Esophagus muscularis mucosa (tissue), 4 donors: Measurements from ENCODE around the gene AATK. TPM values are rescaled to one million over a fixed set of nuclear protein-coding genes. Genes with fewer than 3 reads are reported as not detected.

ENCODE experiments used
- DNase-seq: peaks from one replicate; pipeline ENCODE4 v3.0.0-alpha.2; 2017; ENCODE audit errors: extremely low spot score
- H3K27ac ChIP-seq, 4 donors: fragments of 200-600 bp; sonication (generic); replicated peaks in 1 of 4; 1 replicate in 3 of 4; 2 replicates in 1 of 4; pipeline ENCODE4 v1.5.1; 2016 to 2019; ENCODE audit warnings: mild to moderate bottlenecking in 1 of 4
- H3K27me3 ChIP-seq, 4 donors: fragments of 200-600 bp; sonication (generic); one replicate each; pipeline versions ENCODE4 v1.5.1 to v1.6.0; 2016 to 2019
- H3K36me3 ChIP-seq, 4 donors: fragments of 200-600 bp; sonication (generic); one replicate each; pipeline ENCODE4 v1.5.1; 2016 to 2019
- H3K4me1 ChIP-seq, 4 donors: fragments of 200-600 bp; sonication (generic); one replicate each; pipeline ENCODE4 v1.5.1; 2016 to 2019
- H3K4me3 ChIP-seq, 4 donors: fragments of 200-600 bp; sonication (generic); 1 replicate in 2 of 4; 2 replicates in 2 of 4; pipeline ENCODE4 v1.5.1; 2016 to 2019; ENCODE audit warnings: mild to moderate bottlenecking in 4 of 4, moderate library complexity in 1 of 4
- H3K9me3 ChIP-seq, 4 donors: fragments of 200-600 bp; sonication (generic); 1 replicate in 3 of 4; 2 replicates in 1 of 4; pipeline ENCODE4 v1.5.1; 2016 to 2019
- EP300 ChIP-seq: sonication (generic); formaldehyde crosslinking; IDR thresholded peaks from one replicate; pipeline ENCODE4 v1.6.1; 2017; ENCODE audit warnings: antibody characterized with exemption
- POLR2A ChIP-seq: fragments of 450-650 bp; IDR thresholded peaks from one replicate; pipeline ENCODE4 v1.6.1; 2017; ENCODE audit warnings: antibody characterized with exemption, moderate library complexity, mild to moderate bottlenecking, low read depth
- POLR2AphosphoS5 ChIP-seq, 2 donors: sonication (generic); formaldehyde crosslinking; IDR thresholded peaks; one replicate each; pipeline ENCODE4 v1.6.1; 2017; ENCODE audit warnings: antibody characterized with exemption in 2 of 2
- WGBS: methylation state at CpG from one replicate; pipeline ENCODE4 v1.1.5; 2018; 5-methylcytosine and 5-hydroxymethylcytosine counted together
- intact Hi-C: fragments of 100-400 bp; cut with DNase I; formaldehyde crosslinking; loops from one replicate; pipeline ENCODE4 v1.15.1; 2023
- total RNA-seq, 4 donors: library from RNA; depleted of rRNA; stranded (reverse); fragments of >200 nt; gene quantifications; one replicate each; pipeline versions ENCODE4 v1.1.0 to v1.2.1, GENCODE V29; 2016
- TF ChIP-seq, protein P1 (sequence below), 3 experiments: fragments of 200-600 bp in 2 of 3; fragments of 450-650 bp in 1 of 3; sonication (generic) in 2 of 3; IDR thresholded peaks; one replicate each; pipeline ENCODE4 v1.5.1; 2017 to 2019; ENCODE audit warnings: antibody characterized with exemption in 3 of 3, mild to moderate bottlenecking in 2 of 3, moderate library complexity in 1 of 3

AATK gene
- total RNA-seq, 4 donors from 2014 or later: 13.7 to 24.6 (median 16.0) TPM

DNA sequence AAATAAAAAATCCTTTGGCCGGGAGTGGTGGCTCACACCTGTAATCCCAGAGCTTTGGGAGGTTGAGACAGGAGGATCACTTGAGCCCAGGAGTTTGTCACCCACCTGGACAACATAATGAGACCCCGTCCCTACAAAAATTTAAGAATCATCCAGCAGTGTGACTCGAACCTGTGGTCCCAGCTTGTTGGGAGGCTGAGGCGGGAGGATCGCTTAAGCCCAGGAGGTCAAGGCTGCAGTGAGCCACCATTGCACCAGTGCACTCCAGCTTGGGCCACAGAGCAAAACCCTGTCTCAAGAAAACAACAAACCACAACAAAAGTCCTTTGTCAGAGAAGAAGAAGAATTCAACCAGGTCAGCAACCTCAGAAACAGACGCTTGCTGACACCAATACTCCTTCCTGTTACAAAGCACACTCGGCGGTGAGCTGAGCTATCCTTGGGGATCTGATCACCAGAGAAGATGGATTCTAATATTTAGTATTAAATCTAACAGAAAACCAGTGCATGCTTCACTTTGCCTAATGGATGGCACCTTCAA lies 13.7 kb downstream of the AATK start:
- TF ChIP-seq, protein P1, sequence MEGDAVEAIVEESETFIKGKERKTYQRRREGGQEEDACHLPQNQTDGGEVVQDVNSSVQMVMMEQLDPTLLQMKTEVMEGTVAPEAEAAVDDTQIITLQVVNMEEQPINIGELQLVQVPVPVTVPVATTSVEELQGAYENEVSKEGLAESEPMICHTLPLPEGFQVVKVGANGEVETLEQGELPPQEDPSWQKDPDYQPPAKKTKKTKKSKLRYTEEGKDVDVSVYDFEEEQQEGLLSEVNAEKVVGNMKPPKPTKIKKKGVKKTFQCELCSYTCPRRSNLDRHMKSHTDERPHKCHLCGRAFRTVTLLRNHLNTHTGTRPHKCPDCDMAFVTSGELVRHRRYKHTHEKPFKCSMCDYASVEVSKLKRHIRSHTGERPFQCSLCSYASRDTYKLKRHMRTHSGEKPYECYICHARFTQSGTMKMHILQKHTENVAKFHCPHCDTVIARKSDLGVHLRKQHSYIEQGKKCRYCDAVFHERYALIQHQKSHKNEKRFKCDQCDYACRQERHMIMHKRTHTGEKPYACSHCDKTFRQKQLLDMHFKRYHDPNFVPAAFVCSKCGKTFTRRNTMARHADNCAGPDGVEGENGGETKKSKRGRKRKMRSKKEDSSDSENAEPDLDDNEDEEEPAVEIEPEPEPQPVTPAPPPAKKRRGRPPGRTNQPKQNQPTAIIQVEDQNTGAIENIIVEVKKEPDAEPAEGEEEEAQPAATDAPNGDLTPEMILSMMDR (IDR thresholded peaks at IDR 0.05): no peak
- TF ChIP-seq POLR2AphosphoS5 (IDR thresholded peaks at IDR 0.05) (no peak), EP300 (no peak), POLR2A (no peak)

DNA sequence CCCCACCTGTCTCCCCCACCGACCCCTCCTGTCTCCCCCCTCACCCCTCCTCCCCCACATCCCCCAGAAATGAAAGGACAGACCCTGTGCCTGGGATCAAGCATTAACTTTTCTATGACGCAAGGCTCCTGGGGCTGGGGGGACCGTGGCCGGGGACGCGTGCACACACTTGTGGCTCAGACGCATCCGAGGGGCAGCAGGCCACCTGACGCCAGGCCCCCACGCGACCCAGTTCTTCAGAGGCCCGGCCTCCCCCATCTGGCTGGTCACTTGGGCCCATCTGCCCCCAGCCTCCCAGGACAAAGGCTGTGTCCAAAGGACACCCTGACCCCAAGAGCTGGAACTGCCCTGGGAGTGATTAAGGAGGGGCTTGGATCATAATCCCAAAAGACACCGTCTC lies 14.7 kb downstream of the AATK start:
- Histone ChIP-seq H3K9me3 (no peaks in the 10 kb centered on the region), H3K27ac (no peak overlapping the region), H3K36me3 (no peaks in the 10 kb centered on the region), H3K27me3 (no peaks in the 10 kb centered on the region), H3K4me1 (peaks cover 0 to 7% (median 0%) of the 10 kb centered on the region in 4 donors), H3K4me3 (no peak overlapping the region)
- DNase-seq: no peak
- WGBS: 91% methylated on average over 9 of the region's 13 CpGs
- intact Hi-C loops: no loop called here
- TF ChIP-seq POLR2A (no peak), POLR2AphosphoS5 (IDR thresholded peaks at IDR 0.05) (no peak), EP300 (no peak)
- TF ChIP-seq, protein P1 (IDR thresholded peaks at IDR 0.05): no peak

More for the DNA sequence above, 13.7 kb downstream of the AATK start:
- intact Hi-C loops: no loop called here
- WGBS: 81% methylated on average over 8 of the region's 8 CpGs
- no peak for DNase-seq
- Histone ChIP-seq H3K4me1 (peaks cover 0 to 7% (median 0%) of the 10 kb centered on the region in 4 donors), H3K27me3 (no peaks in the 10 kb centered on the region), H3K27ac (no peak overlapping the region), H3K36me3 (no peaks in the 10 kb centered on the region), H3K4me3 (no peak overlapping the region), H3K9me3 (no peaks in the 10 kb centered on the region)

DNA sequence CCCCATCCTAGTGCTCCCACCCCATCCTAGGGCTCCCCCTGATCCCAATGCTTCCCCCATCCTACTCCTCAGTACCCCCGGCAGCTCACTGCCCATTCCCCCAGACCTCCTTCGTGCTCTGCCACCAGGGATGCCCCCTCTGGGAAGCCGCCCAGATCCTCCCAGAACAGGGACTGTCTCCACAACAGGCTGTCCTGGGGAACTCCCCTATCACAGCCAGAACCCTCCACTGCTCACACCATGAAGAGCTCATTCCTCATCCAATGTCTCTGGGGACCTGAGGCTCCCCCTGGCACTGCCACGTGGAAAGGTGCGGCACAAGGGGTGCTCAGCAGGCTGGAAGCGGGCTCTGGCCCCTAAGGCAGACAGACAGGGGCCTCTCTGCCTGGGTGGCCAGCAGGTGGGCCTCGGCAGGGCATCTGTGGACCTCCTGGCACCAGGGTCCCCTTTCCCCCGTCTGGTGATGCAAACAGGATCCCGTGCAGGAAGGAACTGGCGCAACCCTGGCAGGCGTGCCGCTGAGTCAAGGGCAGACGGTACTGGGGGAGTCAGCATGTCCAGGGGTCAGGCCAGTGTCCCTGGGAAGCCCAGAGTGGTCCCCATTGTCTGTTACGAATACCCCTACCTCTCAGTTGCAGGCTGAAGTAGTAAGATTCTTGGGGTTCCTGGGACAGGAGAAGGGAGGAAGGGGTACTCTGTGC lies 15.5 kb downstream of the AATK start:
- H3K27ac ChIP-seq: no peak overlapping the region
- no peak for DNase-seq
- no peak overlapping the region for H3K4me3 ChIP-seq
- intact Hi-C loops: no loop called here
- WGBS: 76% methylated on average over 8 of the region's 14 CpGs
- no peaks in the 10 kb centered on the region for H3K27me3 ChIP-seq
- no peaks in the 10 kb centered on the region for H3K36me3 ChIP-seq
- peaks cover 0 to 7% (median 0%) of the 10 kb centered on the region in 4 donors for H3K4me1 ChIP-seq
- H3K9me3 ChIP-seq: no peaks in the 10 kb centered on the region
- TF ChIP-seq POLR2A (no peak), POLR2AphosphoS5 (IDR thresholded peaks at IDR 0.05) (peak in 1 of 2 donors; percentile 9)

DNA sequence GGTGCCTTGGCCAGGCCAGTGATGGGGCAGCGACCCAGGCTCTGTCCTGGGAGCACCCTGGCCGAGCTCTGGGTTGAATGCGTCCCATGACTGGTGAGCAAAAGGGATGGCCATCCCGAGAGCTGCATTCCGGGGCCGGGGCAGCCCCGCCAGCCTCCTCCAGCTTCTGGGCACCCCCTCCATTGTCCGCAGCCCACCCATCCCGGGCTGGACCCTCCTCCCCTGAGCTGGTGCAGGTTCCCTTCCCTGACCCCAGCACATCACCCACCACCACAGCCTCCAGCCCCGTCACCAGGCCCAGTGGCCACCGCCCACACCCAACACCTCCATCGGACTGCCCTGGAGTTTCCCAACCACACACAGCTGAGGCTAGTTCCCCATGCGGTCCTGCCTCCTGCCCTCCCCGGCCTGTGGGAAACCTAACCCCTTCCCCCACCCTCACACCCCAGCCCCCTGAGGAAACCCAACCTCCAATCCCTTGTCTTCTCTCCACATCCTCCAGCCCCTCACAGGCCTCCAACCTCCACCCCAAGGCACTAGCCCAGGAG lies 17.0 kb downstream of the AATK start:
- Histone ChIP-seq H3K9me3 (no peaks in the 10 kb centered on the region), H3K4me1 (peaks cover 0 to 7% (median 0%) of the 10 kb centered on the region in 4 donors), H3K27me3 (no peaks in the 10 kb centered on the region), H3K27ac (no peak overlapping the region), H3K36me3 (no peaks in the 10 kb centered on the region), H3K4me3 (no peak overlapping the region)
- 89% methylated on average over 14 of the region's 14 CpGs for WGBS
- DNase-seq: no peak
- intact Hi-C loops: no loop called here
- TF ChIP-seq, protein P1 (IDR thresholded peaks at IDR 0.05): no peak
- TF ChIP-seq EP300 (no peak), POLR2A (no peak)

DNA sequence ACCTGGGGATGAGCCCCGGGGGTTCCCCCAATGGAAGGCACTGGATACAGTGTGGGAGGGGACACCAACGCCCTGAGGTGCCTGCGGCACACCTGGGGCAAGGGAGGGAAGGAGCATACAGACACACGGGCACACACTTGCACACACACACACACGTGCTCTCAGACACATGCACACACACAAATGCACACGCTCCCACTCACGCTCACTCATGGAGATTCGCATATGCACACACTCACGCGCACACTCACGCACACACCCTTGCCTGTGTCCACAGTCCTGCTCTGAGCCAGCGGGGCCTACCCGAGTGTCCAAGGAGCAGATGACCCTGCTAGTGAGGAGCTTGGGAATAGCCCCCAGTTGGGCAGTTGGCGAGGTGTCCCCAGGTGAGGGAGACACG lies 17.4 kb downstream of the AATK start:
- peaks cover 0 to 6% (median 1%) of the 10 kb centered on the region in 4 donors for H3K4me1 ChIP-seq
- no peaks in the 10 kb centered on the region for H3K36me3 ChIP-seq
- WGBS: 83% methylated on average over 11 of the region's 15 CpGs
- H3K27me3 ChIP-seq: no peaks in the 10 kb centered on the region
- H3K9me3 ChIP-seq: no peaks in the 10 kb centered on the region
- H3K4me3 ChIP-seq: no peak overlapping the region
- H3K27ac ChIP-seq: no peak overlapping the region
- intact Hi-C loops: no loop called here
- no peak for DNase-seq
- TF ChIP-seq POLR2A (no peak), EP300 (no peak), POLR2AphosphoS5 (IDR thresholded peaks at IDR 0.05) (no peak)
- TF ChIP-seq, protein P1 (IDR thresholded peaks at IDR 0.05): no peak
